Measurements from ENCODE around the gene GLB1L2. TPM values are rescaled to one million over a fixed set of nuclear protein-coding genes. Genes with fewer than 3 reads are reported as not detected.

GLB1L2 gene
- total RNA-seq, 1 experiment from 2014 or later = 27.1 TPM

GRCh38 chr11:134322553-134322952 is 9.2 kb upstream of the GLB1L2 start (continued):
- TF ChIP-seq ZBTB33 (IDR thresholded peaks at IDR 0.05; ENCODE audit: extremely low read depth, insufficient replicate concordance, low read length) (no peak), TCF7L2 (IDR thresholded peaks at IDR 0.05; ENCODE audit: borderline replicate concordance, extremely low read depth, insufficient read depth, insufficient read length) (no peak)

- Histone ChIP-seq H4K20me1 (ENCODE audit: insufficient read depth) (no peaks in the 10 kb centered on the region), H3K36me3 (ENCODE audit: control insufficient read depth in 1 of 2, insufficient read depth in 2 of 2, low read length in 2 of 2) (no peaks in the 10 kb centered on the region), H3K79me2 (ENCODE audit: insufficient read depth, low read length) (0 out of 2 replicates have a peak, but pooled peaks cover 4% of the 10 kb centered on the region), H3K27me3 (ENCODE audit: insufficient read depth, low read length) (no peaks in the 10 kb centered on the region), H3K4me2 (ENCODE audit: low read length) (no peak overlapping the region), H2AFZ (ENCODE audit: low read depth, low read length, poor library complexity, severe bottlenecking) (no peak overlapping the region), H3K9me3 (ENCODE audit: control insufficient read depth in 1 of 2, insufficient read depth in 1 of 2, low read depth in 1 of 2, low read length in 2 of 2) (no peaks in the 10 kb centered on the region), H3K27ac (ENCODE audit: low read depth, low read length) (no peak overlapping the region), H3K9me2 (ENCODE audit: insufficient read depth) (no peaks in the 10 kb centered on the region), H3K4me3 (replicated peaks in 1 of 2; ENCODE audit: low read depth in 1 of 2, low read length in 2 of 2) (no peak overlapping the region), H3K4me1 (ENCODE audit: control insufficient read depth in 1 of 2, insufficient read depth in 2 of 2, low read length in 2 of 2) (peaks cover 9 to 18% of the 10 kb centered on the region in 2 experiments; a peak in 3 of 4 replicates), H3K9ac (ENCODE audit: low read length) (no peak overlapping the region)
- ChIA-PET CTCF (no interaction called here), RAD21 (ENCODE audit: low non-redundant PET in 1 of 2, low total read pairs in 2 of 2, uncharacterized antibody in 2 of 2, unreplicated experiment in 2 of 2) (no interaction called here), POLR2A (no interaction called here)
- DNase-seq (ENCODE audit: low read depth, low spot score) = no peak
- no peak for TF ChIP-seq ATF3 (IDR thresholded peaks at IDR 0.05)
- intact Hi-C loops (cut with micrococcal nuclease) = no loop called here
- no peak for ATAC-seq
- no TSS peak for BruUV-seq (replicated peaks)
Observed at GRCh38 chr11:134328433-134328832, 3.4 kb upstream of the GLB1L2 start.

Data from HCT116 (cell line).